ENCODE measurements around the gene TRAPPC2. TPM values are rescaled to one million over a fixed set of nuclear protein-coding genes. Genes with fewer than 3 reads are reported as not detected.

TRAPPC2 gene
- total RNA-seq, 3 donors from 2014 or later, result 8.2 to 25.3 (median 21.0) TPM

GRCh38 chrX:13763489-13763888 is 29.1 kb upstream of the TRAPPC2 start:
- TF ChIP-seq POLR2A (IDR thresholded peaks at IDR 0.05) (no peak), POLR2AphosphoS5 (IDR thresholded peaks at IDR 0.05) (peak in 1 of 3 donors; percentile 16)
- TF ChIP-seq, protein P1, sequence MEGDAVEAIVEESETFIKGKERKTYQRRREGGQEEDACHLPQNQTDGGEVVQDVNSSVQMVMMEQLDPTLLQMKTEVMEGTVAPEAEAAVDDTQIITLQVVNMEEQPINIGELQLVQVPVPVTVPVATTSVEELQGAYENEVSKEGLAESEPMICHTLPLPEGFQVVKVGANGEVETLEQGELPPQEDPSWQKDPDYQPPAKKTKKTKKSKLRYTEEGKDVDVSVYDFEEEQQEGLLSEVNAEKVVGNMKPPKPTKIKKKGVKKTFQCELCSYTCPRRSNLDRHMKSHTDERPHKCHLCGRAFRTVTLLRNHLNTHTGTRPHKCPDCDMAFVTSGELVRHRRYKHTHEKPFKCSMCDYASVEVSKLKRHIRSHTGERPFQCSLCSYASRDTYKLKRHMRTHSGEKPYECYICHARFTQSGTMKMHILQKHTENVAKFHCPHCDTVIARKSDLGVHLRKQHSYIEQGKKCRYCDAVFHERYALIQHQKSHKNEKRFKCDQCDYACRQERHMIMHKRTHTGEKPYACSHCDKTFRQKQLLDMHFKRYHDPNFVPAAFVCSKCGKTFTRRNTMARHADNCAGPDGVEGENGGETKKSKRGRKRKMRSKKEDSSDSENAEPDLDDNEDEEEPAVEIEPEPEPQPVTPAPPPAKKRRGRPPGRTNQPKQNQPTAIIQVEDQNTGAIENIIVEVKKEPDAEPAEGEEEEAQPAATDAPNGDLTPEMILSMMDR (IDR thresholded peaks at IDR 0.05), result peak in 2 of 3 donors; percentile 19 to 24
- peaks cover 0 to 4% of the 10 kb centered on the region in 2 donors for H3K27me3 ChIP-seq
- H3K27ac ChIP-seq, result peak overlapping the region; percentile 1 to 66
- no peaks in the 10 kb centered on the region for H3K36me3 ChIP-seq
- intact Hi-C loops (cut with DNase I; ENCODE audit: low total_unique reads), result no loop called here
- no peak overlapping the region for H3K4me3 ChIP-seq
- DNase-seq (ENCODE audit: low spot score in 2 of 2), result peak in 1 of 2 donors; percentile 50
- peaks cover 0 to 4% of the 10 kb centered on the region in 2 donors for H3K4me1 ChIP-seq
- no peaks in the 10 kb centered on the region for H3K9me3 ChIP-seq

- intact Hi-C loops (cut with DNase I; ENCODE audit: low total_unique reads), result no loop called here
- Histone ChIP-seq H3K27me3 (no peaks in the 10 kb centered on the region), H3K9me3 (no peaks in the 10 kb centered on the region), H3K27ac (peak overlapping the region in 1 of 2 donors; percentile 66), H3K4me1 (peaks cover 0 to 4% of the 10 kb centered on the region in 2 donors), H3K4me3 (no peak overlapping the region), H3K36me3 (no peaks in the 10 kb centered on the region)
- TF ChIP-seq POLR2AphosphoS5 (IDR thresholded peaks at IDR 0.05), result no peak
- DNase-seq (ENCODE audit: low spot score in 2 of 2), result no peak
Measured at GRCh38 chrX:13761606-13762414, 27.4 kb upstream of the TRAPPC2 start.

GRCh38 chrX:13760426-13760825 is 26.0 kb upstream of the TRAPPC2 start:
- Histone ChIP-seq H3K36me3 (no peaks in the 10 kb centered on the region), H3K27me3 (no peaks in the 10 kb centered on the region), H3K4me1 (peaks cover 0 to 4% of the 10 kb centered on the region in 2 donors), H3K9me3 (no peaks in the 10 kb centered on the region), H3K4me3 (no peak overlapping the region), H3K27ac (no peak overlapping the region)
- intact Hi-C loops (cut with DNase I; ENCODE audit: low total_unique reads), result no loop called here
- TF ChIP-seq POLR2AphosphoS5 (IDR thresholded peaks at IDR 0.05) (no peak), POLR2A (IDR thresholded peaks at IDR 0.05) (no peak)
- TF ChIP-seq, protein P1 (IDR thresholded peaks at IDR 0.05), result no peak
- DNase-seq (ENCODE audit: low spot score in 2 of 2), result no peak

DNA sequence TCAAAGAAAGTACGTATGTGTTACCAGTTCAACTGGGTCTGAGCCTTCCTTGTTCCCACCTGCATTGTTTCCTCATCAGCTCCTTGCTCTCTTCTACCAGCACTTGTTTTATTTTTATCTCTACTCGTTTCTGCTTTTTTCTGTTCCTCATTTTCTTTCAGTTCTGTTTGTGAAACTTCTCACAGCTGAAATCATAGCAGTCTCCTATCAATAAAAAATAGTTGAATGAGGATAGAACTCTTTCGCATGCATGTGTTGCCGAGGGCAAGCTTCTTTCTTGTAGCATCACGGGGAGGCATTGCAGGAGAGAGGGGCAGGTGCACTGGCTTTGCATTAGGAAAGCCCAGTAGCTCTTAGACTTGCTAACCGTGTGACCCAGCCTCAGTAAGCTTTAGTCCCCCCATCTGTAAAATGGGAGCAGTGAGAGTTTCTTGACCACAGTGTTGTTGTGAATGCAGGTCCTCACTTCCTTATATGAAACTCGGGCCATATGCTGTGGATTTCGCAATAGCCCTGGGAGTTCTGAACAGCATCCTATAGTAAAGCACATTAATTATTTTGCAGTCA is 24.8 kb upstream of the TRAPPC2 start:
- H3K9me3 ChIP-seq, result no peaks in the 10 kb centered on the region
- DNase-seq (ENCODE audit: low spot score in 2 of 2), result no peak
- H3K36me3 ChIP-seq, result no peaks in the 10 kb centered on the region
- TF ChIP-seq POLR2AphosphoS5 (IDR thresholded peaks at IDR 0.05) (no peak), POLR2A (IDR thresholded peaks at IDR 0.05) (no peak)
- TF ChIP-seq, protein P1 (IDR thresholded peaks at IDR 0.05), result no peak
- H3K27ac ChIP-seq, result no peak overlapping the region
- peaks cover 0 to 4% of the 10 kb centered on the region in 2 donors for H3K4me1 ChIP-seq
- no peaks in the 10 kb centered on the region for H3K27me3 ChIP-seq
- no peak overlapping the region for H3K4me3 ChIP-seq
- intact Hi-C loops (cut with DNase I; ENCODE audit: low total_unique reads), result loop anchor here (10.0 kb wide), 1 partner anchor 276 kb away; no protein-coding TSS in a partner anchor

- DNase-seq (ENCODE audit: low spot score in 2 of 2), result no peak
- Histone ChIP-seq H3K27me3 (no peaks in the 10 kb centered on the region), H3K4me3 (no peak overlapping the region), H3K27ac (no peak overlapping the region), H3K4me1 (no peaks in the 10 kb centered on the region), H3K36me3 (no peaks in the 10 kb centered on the region), H3K9me3 (no peaks in the 10 kb centered on the region)
- intact Hi-C loops (cut with DNase I; ENCODE audit: low total_unique reads), result loop anchor here (10.0 kb wide), 1 partner anchor 278 kb away; no protein-coding TSS in a partner anchor
- TF ChIP-seq POLR2AphosphoS5 (IDR thresholded peaks at IDR 0.05), result no peak
- TF ChIP-seq POLR2A (IDR thresholded peaks at IDR 0.05), result no peak
- TF ChIP-seq, protein P1 (IDR thresholded peaks at IDR 0.05), result no peak
Measured at GRCh38 chrX:13756381-13756780, 22.0 kb upstream of the TRAPPC2 start.
